WI38 (cell line): ENCODE data around the gene FGGY.

Source experiments
- H3K4me3 ChIP-seq: 2 replicates; pipeline ENCODE4 v1.5.1; 2011; ENCODE audit warnings: low read depth, mild to moderate bottlenecking, control low read depth, low read length
- CTCF ChIP-seq: IDR thresholded peaks from 2 replicates; pipeline ENCODE4 v1.5.1; 2012; ENCODE audit warnings: low read depth, mild to moderate bottlenecking, control low read depth, low read length

The FGGY gene

GRCh38 chr1:59701376-59701775, 404.5 kb downstream of the FGGY start:
- H3K4me3 ChIP-seq, result no peak overlapping the region
- TF ChIP-seq CTCF, result no peak

- no peak for TF ChIP-seq CTCF
- H3K4me3 ChIP-seq, result no peak overlapping the region
Observed at GRCh38 chr1:59703226-59703917, 406.5 kb downstream of the FGGY start.

- no peak for TF ChIP-seq CTCF
- no peak overlapping the region for H3K4me3 ChIP-seq
Observed at GRCh38 chr1:59703918-59704378, 407.1 kb downstream of the FGGY start.

- H3K4me3 ChIP-seq, result no peak overlapping the region
- TF ChIP-seq CTCF, result no peak
Observed at GRCh38 chr1:59704716-59705115, 407.8 kb downstream of the FGGY start.

- no peak for TF ChIP-seq CTCF
Observed at GRCh38 chr1:59705466-59706302, 408.8 kb downstream of the FGGY start.

GRCh38 chr1:59706303-59706599, 409.4 kb downstream of the FGGY start:
- no peak overlapping the region for H3K4me3 ChIP-seq
- TF ChIP-seq CTCF, result no peak

More at GRCh38 chr1:59705466-59706302, 408.8 kb downstream of the FGGY start:
- H3K4me3 ChIP-seq, result no peak overlapping the region

GRCh38 chr1:59707178-59707791, 410.4 kb downstream of the FGGY start:
- H3K4me3 ChIP-seq, result no peak overlapping the region
- TF ChIP-seq CTCF, result no peak
